ENCODE results near the gene STX8. TPM values are rescaled to one million over a fixed set of nuclear protein-coding genes. Genes with fewer than 3 reads are reported as not detected.

The STX8 gene
- total RNA-seq, 4 donors from 2014 or later = 58.6 to 86.9 (median 66.3) TPM

DNA sequence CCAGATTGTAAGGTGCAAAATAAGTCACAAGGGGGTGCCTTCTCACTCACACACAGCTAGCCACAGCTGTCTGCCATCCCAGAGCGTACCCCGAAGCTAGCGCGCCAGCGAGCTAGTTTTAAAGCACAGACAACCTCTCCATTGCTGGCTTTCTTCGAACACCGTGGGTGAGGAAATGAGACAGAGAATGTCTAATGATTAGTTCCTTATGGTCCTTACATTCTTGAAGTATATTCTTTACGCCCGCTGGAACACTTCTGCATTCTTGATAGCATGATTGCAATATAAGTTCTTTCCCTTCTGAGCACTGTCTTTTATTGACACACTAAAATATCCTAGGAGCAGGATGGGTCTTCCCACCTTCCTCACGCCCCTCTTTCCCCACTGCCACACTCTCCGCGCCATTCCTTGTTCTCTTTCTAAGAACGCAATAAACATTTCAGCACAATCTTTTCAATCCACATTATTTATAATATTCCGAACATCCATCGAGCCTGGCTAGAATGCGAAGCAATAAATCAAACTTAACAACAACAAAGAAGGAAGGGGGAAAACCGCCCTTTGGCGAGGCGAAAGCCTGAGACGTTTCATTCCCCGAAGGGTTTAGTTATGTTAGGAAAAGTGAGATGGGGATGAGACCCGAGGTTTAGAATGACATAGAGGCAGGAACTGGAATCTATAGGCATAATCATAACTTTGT lies 303.0 kb downstream of the STX8 start:
- no peak for DNase-seq (ENCODE audit: low spot score)
- TF ChIP-seq, protein P1, sequence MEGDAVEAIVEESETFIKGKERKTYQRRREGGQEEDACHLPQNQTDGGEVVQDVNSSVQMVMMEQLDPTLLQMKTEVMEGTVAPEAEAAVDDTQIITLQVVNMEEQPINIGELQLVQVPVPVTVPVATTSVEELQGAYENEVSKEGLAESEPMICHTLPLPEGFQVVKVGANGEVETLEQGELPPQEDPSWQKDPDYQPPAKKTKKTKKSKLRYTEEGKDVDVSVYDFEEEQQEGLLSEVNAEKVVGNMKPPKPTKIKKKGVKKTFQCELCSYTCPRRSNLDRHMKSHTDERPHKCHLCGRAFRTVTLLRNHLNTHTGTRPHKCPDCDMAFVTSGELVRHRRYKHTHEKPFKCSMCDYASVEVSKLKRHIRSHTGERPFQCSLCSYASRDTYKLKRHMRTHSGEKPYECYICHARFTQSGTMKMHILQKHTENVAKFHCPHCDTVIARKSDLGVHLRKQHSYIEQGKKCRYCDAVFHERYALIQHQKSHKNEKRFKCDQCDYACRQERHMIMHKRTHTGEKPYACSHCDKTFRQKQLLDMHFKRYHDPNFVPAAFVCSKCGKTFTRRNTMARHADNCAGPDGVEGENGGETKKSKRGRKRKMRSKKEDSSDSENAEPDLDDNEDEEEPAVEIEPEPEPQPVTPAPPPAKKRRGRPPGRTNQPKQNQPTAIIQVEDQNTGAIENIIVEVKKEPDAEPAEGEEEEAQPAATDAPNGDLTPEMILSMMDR (IDR thresholded peaks at IDR 0.05) = no peak
- ATAC-seq (ENCODE audit: low FRiP score) = no peak

- DNase-seq (ENCODE audit: low spot score) (no peak), ATAC-seq (ENCODE audit: low FRiP score) (no peak)
- TF ChIP-seq, protein P1 (IDR thresholded peaks at IDR 0.05) = no peak
Observed at GRCh38 chr17:9271989-9272388, 303.6 kb downstream of the STX8 start.

DNA sequence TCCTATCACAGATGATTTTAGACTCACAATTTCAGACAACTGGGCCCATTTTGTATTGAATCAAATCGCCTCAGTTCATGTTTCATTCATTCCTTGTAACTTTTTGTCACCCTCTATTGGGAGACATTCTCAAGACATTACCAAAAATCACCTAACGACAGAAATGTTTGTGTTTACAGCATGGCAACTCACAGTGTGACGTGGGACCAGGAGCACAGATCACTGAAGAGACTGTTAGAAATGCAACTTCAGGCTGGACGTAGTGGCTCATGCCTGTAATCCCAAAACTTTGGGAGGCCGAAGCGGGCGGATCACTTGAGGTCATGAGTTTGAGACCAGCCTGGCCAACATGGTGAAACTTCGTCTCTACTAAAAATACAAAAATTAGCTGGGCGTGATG lies 304.7 kb downstream of the STX8 start:
- DNase-seq (ENCODE audit: low spot score) (no peak), ATAC-seq (ENCODE audit: low FRiP score) (no peak)
- TF ChIP-seq, protein P1 (IDR thresholded peaks at IDR 0.05) = no peak

GRCh38 chr17:9269350-9270035 lies 306.1 kb downstream of the STX8 start:
- ATAC-seq (ENCODE audit: low FRiP score) (no peak), DNase-seq (ENCODE audit: low spot score) (no peak)
- TF ChIP-seq, protein P1 (IDR thresholded peaks at IDR 0.05) = no peak

GRCh38 chr17:9268546-9268945 lies 307.1 kb downstream of the STX8 start:
- TF ChIP-seq, protein P1 (IDR thresholded peaks at IDR 0.05) = no peak
- no peak for ATAC-seq (ENCODE audit: low FRiP score)
- DNase-seq (ENCODE audit: low spot score) = no peak

GRCh38 chr17:9266697-9267117 lies 308.9 kb downstream of the STX8 start:
- ATAC-seq (ENCODE audit: low FRiP score) = no peak
- TF ChIP-seq, protein P1 (IDR thresholded peaks at IDR 0.05) = no peak

More at GRCh38 chr17:9266697-9267117, 308.9 kb downstream of the STX8 start:
- no peak for DNase-seq (ENCODE audit: low spot score)

All from omental fat pad (tissue), 4 donors.